ENCODE results near the gene NT5DC1. TPM values are rescaled to one million over a fixed set of nuclear protein-coding genes. Genes with fewer than 3 reads are reported as not detected.

NT5DC1 gene
- polyA plus RNA-seq, 1 donor, result 17.5 TPM

GRCh38 chr6:116244284-116244683 is 143.6 kb downstream of the NT5DC1 start:
- no peak for DNase-seq (ENCODE audit: low read depth)

GRCh38 chr6:116246089-116246488 is 145.4 kb downstream of the NT5DC1 start:
- DNase-seq (ENCODE audit: low read depth), result no peak

DNA sequence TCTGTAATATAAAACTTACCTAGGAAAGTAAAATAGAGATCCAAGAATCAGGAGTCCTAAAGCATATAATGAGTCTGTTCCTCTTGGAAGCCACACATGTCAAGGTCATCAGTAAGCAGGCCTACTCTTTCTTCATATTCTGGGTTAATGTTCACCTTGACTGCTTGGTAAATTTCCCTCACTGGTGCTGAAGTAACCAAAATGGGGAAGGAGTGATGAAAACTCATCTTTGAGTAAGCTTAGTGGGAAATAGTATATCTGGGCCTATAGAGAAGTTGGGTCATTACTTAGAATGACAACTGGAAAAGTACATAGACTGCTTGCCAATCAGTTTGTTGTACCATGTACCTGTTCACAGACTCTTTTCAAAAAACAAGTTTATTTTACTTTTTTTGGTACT is 146.6 kb downstream of the NT5DC1 start:
- DNase-seq (ENCODE audit: low read depth), result no peak

DNA sequence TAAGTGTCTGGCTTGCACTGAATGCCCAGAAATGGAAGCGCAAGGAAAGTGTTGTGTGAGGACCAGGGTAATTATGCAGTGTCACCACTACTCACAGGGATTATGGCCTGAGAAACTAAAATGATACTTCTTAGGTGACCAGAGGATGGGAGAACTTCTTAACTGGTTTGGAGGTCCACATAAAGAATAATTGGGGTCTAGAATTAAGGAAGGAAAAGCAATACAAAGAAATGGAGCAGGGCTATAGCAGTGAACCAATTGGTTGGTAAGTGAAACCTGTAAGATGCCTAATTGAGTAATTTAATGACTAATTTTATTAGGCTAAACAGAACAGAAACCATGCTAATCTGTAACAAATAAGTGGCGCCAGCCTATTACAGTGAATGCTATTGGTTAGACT is 147.9 kb downstream of the NT5DC1 start:
- no peak for DNase-seq (ENCODE audit: low read depth)

DNA sequence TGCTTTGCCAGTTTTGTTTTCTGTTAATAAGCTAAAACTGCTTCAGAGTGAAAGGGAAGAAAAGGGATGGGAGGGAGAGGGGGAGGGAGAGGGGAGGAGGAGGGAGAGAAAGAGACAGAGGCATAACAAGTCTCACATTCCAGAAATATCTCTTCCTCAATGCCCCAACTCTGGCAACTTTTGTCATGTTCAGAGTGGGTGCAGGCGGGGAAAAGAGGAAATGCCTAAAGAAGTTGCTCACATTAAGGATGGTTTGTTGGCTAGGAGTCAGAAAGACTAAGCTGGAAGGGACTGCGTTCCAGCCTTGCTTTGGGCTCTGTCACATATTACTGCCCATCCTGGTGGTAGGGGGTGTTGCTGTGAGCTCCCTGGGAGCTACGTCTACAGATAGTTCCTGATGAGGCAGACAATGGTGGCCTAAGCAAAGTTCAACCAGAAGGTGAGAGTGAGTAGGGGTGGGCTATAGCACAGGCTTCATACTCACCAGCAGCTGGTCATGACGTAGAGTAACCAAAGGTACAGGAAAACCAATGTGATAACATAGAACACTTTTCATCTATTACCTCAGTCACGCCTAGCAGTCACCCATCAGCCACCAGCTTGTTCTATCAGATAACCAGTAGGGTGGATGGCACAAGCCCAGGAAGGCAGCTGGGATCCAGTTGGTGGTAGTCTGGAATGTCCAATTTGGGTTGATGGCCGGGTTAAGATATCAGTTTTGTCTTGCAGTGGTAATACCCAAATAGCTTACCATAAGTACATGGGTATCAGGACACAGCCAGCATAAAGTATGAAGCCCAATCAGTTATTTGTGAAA is 151.1 kb downstream of the NT5DC1 start:
- DNase-seq (ENCODE audit: low read depth), result no peak

DNA sequence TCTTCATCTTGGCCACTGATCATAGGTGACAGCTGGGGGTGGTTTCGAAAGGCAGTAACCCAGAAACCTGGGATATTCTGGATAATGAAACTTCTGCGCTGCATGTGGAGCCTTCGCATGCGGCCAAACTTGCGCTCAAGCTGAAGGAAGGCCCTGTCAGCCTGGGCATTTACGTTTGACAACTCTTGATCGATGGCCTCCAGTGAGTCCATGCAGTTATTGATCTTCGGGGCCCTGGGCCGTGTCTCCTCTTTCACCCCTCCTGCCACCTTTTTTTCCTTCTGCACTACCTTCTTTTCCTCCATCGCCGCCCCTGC is 152.5 kb downstream of the NT5DC1 start:
- DNase-seq (ENCODE audit: low read depth), result no peak

- DNase-seq (ENCODE audit: low read depth), result peak; percentile 97
Observed at GRCh38 chr6:116253505-116254296, 153.0 kb downstream of the NT5DC1 start, which contains the start of gene TSPYL4. TSS of gene TSPYL4 (minus strand) at chr6:116254075. CDS start at chr6:116254008, 67 bp downstream.

DNA sequence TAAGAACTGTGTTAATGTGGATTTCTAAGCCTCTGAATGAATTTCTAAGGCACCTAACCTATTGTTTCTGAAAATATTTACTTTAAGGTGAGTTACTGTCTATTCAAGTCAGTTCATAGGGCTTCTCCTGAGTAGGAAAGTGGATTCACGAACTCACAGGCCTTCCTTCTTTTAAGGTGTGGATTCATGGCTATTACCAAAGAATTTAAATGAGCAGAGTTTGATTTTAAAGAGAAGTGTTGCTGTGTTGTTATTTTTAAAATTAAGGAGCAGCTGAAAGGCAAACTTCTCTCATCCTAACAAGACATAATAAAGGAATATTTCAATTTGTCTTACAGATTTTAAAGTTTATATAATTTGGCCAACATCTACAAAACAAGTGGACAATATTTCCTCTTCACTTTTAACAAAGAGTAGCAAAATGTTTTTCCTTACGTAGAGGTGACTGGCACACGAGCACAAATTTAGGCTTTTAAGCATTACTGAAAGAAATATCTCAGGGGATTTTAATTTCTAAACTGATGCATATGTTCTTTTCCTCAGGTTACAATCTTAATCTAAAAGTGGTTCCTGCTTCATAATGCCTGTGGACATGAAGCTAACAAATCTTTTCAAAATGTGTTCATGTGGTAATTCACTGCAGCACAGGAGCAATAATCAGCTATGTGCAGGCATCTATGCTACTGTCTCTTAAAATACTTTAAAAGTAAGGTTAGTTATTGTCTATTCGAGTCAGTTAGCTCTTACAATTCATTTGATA is 153.8 kb downstream of the NT5DC1 start:
- DNase-seq (ENCODE audit: low read depth), result no peak

DNA sequence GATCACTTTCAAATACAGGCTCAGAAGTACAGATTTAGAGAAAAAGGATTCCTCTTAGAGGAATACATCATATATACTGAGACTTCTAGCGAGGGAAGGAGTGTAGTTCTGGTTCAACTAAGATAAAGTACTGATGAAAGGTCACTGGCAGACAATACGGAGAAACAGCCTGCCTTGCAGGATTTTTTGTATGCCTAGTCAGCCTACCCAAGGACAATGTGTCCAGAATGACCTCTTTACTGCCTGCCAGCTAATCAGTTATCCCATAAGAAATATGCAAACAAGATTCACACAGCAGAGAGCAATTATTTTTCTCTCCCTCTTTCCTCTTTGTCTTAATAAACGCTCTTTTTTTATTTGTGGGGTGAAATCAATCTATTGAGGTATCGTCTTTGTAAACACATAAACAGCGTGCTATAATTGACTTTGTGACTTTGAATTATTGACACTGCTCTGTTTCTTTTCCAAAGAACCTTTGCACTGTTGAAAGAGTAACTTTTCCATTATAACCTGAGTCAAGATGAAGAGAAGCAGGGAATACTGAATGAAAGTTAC is 154.7 kb downstream of the NT5DC1 start:
- DNase-seq (ENCODE audit: low read depth), result no peak

GRCh38 chr6:116256694-116257093 is 156.0 kb downstream of the NT5DC1 start:
- no peak for DNase-seq (ENCODE audit: low read depth)

DNA sequence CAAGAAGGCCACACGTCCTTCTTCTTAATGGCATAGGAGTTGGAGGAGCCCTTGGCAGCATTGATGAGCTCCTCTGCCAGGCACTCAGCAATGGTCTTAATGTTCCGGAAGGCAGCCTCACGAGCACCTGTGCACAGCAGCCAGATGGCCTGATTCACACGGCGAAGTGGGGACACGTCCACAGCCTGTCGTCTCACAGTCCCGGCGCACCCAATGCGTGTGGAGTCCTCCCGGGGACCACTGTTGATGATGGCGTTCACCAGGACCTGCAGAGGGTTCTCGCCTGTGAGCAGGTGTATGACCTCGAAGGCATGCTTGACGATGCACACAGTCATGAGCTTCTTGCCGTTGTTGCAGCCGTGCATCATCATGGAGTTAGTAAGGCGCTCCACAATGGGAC is 157.9 kb downstream of the NT5DC1 start:
- no peak for DNase-seq (ENCODE audit: low read depth)

DNA sequence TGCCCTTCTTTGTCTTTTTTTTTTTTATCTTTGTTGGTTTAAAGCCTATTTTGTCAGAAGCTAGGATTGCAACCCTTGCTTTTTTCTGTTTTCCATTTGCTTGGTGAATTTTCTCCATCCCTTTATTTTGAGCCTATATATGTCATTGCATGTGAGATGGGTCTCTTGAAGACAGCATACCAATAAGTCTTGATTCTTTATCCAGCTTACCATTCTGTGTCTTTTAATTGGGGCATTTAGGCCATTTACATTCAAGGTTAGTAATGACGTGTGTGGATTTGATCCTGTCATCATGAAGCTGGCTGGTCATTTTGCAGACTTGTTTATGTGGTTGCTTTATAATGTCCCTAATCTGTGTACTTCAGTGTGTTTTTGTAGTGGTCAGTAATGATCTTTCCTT is 162.7 kb downstream of the NT5DC1 start:
- no peak for DNase-seq (ENCODE audit: low read depth)

GRCh38 chr6:116265041-116265829 is 164.6 kb downstream of the NT5DC1 start:
- DNase-seq (ENCODE audit: low read depth), result no peak

DNA sequence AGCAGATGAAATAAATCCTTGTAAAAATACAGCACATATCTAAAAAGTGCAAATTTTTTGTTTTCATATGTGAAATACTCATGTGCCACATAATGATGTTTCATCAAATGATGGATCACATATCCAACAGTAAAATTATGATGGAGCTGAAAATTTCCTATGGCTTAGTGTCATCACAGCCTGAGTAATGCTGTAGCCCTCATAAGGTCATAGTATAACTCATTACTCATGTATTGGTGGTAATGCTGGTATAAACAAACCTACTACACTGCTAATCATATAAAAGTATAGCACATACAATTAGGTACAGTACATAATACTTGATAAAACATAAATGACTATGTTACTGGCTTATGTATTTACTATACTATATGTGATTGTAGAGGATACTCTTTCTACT is 166.2 kb downstream of the NT5DC1 start:
- DNase-seq (ENCODE audit: low read depth), result no peak

DNA sequence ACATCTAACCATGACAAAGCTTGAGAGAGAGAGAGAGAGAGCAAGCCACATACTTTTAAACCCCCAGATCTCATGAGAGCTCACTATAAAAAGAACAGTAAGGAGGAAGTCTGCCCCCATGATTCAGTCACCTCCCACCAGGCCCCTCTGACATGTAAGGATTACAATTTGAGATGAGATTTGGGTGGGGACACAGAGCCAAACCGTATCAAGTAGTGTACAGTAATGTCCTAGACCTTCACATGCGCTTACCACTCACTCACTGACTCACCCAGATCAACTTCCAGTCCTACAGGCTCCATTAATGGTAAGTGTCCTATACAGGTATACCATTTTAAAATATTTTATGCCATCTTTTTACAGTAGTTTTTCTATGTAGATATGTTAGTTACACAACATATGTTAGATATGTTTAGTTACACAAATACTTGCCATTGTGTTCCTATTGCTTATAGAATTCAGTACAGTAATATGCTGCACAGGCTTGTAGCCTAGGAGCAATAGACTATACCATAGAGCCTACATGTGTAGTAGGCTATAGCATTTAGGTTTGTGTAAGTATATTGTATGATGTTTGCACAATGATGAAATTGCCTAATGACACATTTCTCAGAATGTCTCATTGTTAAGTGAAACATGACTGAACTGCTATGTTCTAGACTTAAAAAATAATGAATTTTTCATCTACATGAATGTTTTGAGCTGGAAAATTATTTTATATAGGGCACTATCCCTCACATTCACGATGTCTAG is 167.4 kb downstream of the NT5DC1 start:
- no peak for DNase-seq (ENCODE audit: low read depth)

DNA sequence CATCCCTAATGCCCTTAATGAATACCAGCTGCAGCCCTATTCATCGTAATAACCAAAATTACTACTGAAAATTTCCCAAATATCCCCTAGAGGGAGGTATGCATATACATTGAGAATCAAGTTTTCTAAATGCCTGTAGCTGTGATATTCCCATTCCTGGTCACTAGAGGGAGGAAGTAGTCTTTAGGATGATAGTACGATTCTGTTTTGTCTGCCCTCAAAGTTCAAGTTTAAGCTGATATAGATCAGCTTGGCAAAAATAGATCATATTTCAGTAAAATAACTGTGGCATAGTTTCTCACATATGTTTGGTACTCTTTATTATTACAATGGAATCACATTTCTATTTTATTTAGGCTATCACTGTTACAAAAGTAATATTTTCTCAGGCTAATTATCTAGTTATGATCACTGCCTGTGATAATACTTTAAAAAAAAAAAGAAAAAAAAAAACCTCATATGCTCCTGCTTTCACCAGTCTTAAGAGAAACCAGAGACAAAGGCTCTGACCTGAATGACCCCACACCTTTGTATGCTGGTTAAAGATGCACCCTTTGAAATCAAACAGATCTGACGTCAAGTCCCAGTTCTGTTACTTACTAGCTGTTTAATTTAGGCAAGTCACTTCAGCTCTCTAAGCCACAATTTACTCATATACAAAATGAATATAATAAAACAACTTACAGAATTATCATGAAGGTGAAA is 168.1 kb downstream of the NT5DC1 start:
- no peak for DNase-seq (ENCODE audit: low read depth)

DNA sequence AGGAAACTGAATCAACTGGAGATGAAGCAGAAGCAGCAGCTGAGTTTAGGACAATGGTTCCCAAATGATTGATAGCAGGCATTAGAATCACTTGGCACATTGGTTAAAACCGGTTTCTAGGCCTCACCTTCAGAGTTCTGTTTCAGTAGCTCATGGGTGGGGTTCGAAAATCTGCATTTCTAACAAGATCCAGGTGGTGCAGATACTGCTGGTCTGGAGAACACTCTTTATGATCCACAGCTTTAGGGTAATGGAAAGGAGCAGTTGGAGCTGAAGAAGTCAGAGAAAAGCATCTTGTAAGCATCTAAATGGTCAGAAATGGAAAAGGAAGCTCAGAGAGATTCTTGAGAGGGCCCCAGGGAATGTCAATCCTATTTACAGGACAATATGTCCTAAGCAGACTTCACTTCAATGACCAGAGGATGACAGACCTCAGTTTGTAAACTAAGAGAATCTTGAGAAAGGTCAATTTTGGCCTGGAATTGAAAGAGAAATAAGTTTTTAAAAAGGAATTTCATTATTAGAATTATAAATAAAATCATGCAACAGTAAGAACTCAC is 170.6 kb downstream of the NT5DC1 start:
- no peak for DNase-seq (ENCODE audit: low read depth)

DNA sequence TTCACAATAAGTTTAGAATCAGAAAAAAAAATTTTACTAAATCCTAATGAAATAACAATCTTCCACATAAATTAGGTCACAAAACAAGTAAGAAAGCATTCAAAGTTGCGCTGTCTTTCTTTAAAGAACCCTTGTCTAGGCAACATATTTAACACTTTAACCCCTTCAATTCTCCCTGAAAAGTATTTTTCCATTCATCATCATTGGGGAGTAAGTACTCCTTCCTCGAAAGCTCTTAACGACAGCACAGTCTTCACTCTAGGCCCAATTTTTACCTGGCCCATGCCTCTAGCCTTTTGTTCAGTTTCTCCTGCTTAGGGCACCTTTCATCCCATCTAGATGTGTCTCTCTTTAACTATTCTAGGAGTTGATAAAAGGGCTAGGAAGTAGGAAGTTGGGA is 176.5 kb downstream of the NT5DC1 start:
- DNase-seq (ENCODE audit: low read depth), result no peak

- no peak for DNase-seq (ENCODE audit: low read depth)
Observed at GRCh38 chr6:116278481-116278829, 177.8 kb downstream of the NT5DC1 start.

GRCh38 chr6:116278854-116279231 is 178.2 kb downstream of the NT5DC1 start:
- DNase-seq (ENCODE audit: low read depth), result no peak
